ENCODE results near the gene SH3GL3.

- TF ChIP-seq, protein P1, sequence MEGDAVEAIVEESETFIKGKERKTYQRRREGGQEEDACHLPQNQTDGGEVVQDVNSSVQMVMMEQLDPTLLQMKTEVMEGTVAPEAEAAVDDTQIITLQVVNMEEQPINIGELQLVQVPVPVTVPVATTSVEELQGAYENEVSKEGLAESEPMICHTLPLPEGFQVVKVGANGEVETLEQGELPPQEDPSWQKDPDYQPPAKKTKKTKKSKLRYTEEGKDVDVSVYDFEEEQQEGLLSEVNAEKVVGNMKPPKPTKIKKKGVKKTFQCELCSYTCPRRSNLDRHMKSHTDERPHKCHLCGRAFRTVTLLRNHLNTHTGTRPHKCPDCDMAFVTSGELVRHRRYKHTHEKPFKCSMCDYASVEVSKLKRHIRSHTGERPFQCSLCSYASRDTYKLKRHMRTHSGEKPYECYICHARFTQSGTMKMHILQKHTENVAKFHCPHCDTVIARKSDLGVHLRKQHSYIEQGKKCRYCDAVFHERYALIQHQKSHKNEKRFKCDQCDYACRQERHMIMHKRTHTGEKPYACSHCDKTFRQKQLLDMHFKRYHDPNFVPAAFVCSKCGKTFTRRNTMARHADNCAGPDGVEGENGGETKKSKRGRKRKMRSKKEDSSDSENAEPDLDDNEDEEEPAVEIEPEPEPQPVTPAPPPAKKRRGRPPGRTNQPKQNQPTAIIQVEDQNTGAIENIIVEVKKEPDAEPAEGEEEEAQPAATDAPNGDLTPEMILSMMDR (IDR thresholded peaks at IDR 0.05): peak; percentile 16 to 63
- no peak for TF ChIP-seq POLR2A (IDR thresholded peaks at IDR 0.05)
Observed at GRCh38 chr15:83559310-83559966, 112.3 kb downstream of the SH3GL3 start.
